ENCODE data around the gene ILK. TPM values are rescaled to one million over a fixed set of nuclear protein-coding genes. Genes with fewer than 3 reads are reported as not detected.

ILK gene
- total RNA-seq, 1 donor from 2014 or later, result 118 TPM

DNA sequence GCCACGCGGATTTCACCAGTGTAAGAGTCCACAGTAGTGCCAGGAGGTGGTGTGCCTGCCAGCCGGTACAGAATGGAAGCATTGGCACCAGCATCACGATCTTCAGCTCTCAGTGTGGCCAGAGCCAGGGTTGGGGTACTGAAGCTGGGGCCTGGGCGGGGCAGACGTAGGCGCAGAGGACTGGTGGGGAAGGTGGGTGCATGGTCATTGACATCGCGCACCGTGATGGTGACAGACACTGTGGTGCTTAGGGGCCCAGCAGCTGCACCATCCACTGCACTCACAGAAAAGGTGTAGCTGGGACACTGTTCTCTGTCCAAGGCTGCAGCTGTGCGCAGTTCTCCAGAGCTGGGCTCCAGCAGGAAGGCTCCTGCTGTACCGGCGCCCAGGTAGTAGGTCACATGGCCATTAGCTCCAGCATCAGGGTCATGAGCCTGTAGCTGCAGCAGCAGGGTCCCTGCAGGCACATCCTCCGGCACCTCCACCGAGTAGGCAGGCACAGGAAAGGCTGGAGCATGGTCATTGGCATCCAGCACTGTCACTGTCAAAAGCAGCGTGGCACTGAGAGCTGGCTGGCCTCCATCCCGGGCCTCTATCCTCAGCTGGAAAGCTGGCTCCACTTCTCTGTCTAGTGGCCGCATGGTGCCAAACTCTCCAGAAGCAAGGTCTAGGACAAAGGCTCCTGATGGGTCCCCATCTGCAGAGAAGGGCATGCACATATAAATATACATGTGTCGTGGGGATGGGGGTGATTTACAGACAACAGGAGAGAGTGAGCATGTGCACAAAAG is 23.6 kb downstream of the ILK start:
- TF ChIP-seq, protein P1, sequence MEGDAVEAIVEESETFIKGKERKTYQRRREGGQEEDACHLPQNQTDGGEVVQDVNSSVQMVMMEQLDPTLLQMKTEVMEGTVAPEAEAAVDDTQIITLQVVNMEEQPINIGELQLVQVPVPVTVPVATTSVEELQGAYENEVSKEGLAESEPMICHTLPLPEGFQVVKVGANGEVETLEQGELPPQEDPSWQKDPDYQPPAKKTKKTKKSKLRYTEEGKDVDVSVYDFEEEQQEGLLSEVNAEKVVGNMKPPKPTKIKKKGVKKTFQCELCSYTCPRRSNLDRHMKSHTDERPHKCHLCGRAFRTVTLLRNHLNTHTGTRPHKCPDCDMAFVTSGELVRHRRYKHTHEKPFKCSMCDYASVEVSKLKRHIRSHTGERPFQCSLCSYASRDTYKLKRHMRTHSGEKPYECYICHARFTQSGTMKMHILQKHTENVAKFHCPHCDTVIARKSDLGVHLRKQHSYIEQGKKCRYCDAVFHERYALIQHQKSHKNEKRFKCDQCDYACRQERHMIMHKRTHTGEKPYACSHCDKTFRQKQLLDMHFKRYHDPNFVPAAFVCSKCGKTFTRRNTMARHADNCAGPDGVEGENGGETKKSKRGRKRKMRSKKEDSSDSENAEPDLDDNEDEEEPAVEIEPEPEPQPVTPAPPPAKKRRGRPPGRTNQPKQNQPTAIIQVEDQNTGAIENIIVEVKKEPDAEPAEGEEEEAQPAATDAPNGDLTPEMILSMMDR (conservative IDR thresholded peaks at IDR 0.05; ENCODE audit: low read depth, low read length), result no peak
- DNase-seq (ENCODE audit: low read depth), result no peak
- no peak overlapping the region for H3K4me3 ChIP-seq (ENCODE audit: low read depth, low read length)

DNA sequence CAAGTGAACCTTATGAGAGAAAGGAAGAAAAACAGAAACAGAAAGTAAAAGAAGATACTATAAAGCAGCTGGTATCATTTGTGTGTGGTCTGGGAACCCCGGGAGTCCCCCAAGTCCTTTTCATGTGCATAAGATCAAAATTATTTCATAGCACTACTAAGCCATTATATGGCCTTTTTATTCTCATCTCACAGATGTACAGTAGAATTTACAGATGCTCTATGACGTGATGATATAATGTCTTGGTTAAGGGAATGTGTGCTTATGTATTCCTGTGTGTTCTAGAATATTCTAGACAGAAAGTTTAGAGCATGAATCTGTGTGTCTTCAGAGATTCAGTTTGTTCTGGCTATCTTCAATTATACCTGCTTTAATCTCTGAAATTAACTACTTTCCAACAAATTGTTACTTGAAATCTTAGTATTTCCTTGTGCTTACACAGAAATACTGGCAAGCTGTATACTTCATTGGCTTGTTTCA is 24.2 kb downstream of the ILK start:
- no peak for DNase-seq (ENCODE audit: low read depth)
- TF ChIP-seq, protein P1 (conservative IDR thresholded peaks at IDR 0.05; ENCODE audit: low read depth, low read length), result no peak
- H3K4me3 ChIP-seq (ENCODE audit: low read depth, low read length), result no peak overlapping the region

DNA sequence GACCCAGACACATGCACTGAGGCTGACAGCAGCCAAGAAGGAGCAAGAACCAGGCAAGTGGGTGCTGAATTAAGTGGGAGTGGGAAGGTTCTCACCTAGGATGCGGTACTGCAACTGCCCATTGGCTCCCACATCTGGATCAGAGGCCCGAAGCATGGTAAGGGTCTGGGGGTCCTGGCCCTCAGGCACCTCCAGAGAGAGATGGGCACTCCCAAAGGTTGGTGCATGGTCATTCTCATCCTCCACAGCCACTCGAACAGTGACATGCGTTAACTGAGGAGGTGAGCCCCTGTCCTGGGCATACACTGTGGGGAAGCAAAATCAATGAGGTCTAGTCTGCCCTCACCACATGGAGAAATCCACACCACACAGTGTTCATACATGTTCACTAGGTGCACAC is 25.0 kb downstream of the ILK start:
- TF ChIP-seq, protein P1 (conservative IDR thresholded peaks at IDR 0.05; ENCODE audit: low read depth, low read length), result no peak
- no peak for DNase-seq (ENCODE audit: low read depth)
- H3K4me3 ChIP-seq (ENCODE audit: low read depth, low read length), result no peak overlapping the region

DNA sequence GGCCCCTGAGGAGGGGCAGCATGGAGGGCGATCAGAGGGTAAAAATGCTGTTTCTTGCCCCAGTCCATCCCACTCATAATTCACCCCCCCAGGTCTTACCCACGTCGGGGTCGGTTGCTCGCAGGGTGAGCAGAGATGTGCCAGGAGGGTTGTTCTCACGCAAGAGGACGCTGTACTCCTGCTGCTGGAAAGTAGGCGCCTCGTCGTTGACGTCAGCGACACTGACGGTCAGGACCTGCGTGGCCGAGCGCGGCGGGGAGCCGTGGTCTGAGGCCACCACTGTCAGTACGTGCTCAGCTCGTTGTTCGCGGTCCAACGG is 26.0 kb downstream of the ILK start:
- no peak overlapping the region for H3K4me3 ChIP-seq (ENCODE audit: low read depth, low read length)
- no peak for DNase-seq (ENCODE audit: low read depth)
- TF ChIP-seq, protein P1 (conservative IDR thresholded peaks at IDR 0.05; ENCODE audit: low read depth, low read length), result no peak

DNA sequence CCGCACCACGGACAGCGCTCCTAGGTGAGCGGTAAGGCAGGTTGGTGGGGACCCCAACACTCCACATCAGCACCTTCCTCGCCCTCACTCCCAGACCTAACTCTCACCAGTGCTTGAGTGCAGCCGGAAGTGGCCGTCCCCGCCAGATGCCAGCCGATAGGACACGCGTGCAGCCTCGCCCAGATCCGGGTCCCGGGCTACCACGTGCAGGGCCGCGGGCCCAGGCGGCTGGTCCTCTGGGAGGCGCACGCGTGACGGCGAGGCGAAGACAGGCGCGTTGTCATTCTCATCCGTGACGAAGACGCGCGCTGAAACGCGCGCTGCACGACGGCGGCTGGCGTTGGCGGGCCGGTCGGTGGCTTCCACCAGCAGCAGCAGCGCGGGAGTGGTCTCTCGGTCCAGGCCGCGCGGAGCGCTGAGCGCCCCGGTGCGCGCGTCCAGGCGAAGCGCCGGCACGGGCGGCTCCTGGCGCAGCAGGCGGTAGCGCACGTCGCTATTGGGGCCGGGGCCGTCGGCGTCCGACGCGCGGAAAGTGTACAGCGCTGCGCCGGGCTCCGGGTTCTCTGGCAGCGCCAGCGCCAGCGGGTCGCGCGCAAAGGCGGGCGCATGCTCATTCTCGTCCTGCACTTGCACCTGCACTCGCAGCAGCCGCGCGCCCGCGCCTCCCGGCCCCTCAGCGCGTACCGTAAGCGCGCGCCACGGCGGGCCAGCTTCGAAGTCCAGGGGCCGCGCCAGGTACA is 26.5 kb downstream of the ILK start:
- H3K4me3 ChIP-seq (ENCODE audit: low read depth, low read length), result peak overlapping the region; percentile 33
- TF ChIP-seq, protein P1 (conservative IDR thresholded peaks at IDR 0.05; ENCODE audit: low read depth, low read length), result no peak
- DNase-seq (ENCODE audit: low read depth), result no peak

DNA sequence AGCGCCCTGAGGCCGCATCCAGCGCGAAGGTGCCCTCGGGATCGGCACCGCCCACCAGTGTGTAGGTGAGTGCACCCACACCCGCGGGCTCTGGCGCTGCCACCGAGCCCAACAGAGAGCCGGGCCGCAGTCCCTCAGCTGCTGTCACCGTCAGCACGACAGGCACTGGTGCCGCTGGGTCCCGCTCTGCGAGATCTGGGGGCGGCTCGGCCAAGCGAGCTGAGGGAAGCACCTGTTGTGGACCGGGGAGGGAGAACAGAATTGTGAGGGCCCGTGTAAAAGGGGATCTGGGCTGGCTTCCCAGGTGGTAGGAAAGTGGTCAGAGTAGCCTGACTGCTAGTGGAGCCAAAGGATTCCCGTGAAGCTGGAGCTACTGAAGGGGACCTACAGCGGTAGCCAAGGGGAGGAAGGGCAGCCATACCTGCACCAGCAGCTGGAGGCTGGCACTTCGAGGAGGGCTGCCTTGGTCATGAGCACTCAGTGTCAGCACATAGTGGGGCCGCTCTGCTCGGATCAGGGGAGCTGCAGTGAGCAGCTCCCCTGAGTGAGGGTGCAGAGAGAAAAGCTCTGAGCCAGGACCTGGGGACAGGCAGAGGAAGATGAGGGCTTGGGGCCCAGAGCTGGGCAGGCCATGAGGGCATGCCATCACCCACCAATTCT is 27.2 kb downstream of the ILK start:
- TF ChIP-seq, protein P1 (conservative IDR thresholded peaks at IDR 0.05; ENCODE audit: low read depth, low read length), result no peak
- no peak for DNase-seq (ENCODE audit: low read depth)
- peak overlapping the region; percentile 33 for H3K4me3 ChIP-seq (ENCODE audit: low read depth, low read length)
